Measurements from ENCODE around the gene PRKCA.
A peak's percentile ranks its signal among the peaks of the same experiment; 100 is the strongest.

Gene PRKCA

DNA sequence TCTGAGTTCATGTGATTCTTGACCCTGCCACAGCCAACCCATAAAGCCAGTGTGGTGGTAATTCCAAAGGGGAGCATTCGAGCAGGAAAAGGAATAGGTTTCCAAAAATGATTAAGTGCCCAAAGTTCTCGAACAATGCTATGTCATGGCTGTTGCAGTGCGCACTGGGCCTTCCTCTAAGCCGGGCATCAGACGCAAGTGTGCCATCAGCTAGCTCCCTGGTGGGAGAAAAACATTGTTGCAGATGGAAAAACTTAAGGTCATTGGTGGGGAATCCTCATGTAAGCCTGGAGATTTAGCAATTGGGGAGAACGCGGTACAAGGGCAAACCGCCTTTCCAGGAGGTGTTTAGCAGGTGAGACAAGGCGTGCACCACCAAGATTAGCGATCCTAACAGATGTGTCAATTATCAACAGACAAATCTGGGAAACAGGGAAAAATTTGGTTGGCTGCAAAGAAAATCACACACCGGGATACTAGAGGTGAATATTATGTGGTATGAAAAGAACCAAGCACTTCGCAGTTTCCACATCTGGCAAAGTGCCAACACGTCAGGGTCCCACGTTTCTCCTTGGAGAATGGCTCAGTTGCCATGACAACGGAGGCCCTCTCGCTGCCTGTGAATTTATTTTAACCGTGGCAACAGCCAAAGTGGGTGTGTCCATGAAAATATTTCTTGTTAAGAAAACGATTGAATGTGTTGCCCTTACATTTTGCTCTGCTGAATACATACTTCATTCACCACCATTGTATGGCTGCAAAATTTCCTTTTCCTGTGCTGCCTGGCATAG is 414.0 kb downstream of the PRKCA start:
- TF ChIP-seq GATA3 (IDR thresholded peaks at IDR 0.05; ENCODE audit: low read depth, low read length) (no peak), GATA2 (IDR thresholded peaks at IDR 0.05; ENCODE audit: low read depth, low read length) (no peak)

GRCh38 chr17:66717641-66718058 is 415.2 kb downstream of the PRKCA start:
- no peak for TF ChIP-seq GATA2 (IDR thresholded peaks at IDR 0.05; ENCODE audit: low read depth, low read length)

DNA sequence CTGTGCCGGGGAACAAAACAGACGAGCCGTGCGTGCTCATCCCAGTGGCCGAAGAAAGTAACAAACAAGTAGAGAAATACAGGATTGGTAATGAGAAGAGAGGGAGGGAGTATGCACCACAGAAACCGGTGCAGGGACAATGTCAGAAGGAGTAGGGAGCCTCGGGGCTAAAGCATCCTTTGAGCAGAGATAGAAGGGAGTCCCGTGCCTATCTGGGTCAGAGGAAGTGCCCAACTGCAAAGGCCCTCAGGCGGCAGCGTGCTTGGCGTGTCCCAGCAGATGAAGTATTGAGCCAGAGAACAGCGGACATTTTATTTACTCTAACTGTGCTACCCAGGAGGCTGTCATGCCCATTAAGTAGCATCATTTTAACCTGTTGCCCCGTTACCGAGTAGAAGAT is 417.6 kb downstream of the PRKCA start:
- no peak for TF ChIP-seq GATA2 (IDR thresholded peaks at IDR 0.05; ENCODE audit: low read depth, low read length)
- TF ChIP-seq GATA3 (IDR thresholded peaks at IDR 0.05; ENCODE audit: low read depth, low read length), result no peak

GRCh38 chr17:66720567-66720966 is 418.2 kb downstream of the PRKCA start:
- no peak for TF ChIP-seq GATA3 (IDR thresholded peaks at IDR 0.05; ENCODE audit: low read depth, low read length)
- TF ChIP-seq GATA2 (IDR thresholded peaks at IDR 0.05; ENCODE audit: low read depth, low read length), result no peak

DNA sequence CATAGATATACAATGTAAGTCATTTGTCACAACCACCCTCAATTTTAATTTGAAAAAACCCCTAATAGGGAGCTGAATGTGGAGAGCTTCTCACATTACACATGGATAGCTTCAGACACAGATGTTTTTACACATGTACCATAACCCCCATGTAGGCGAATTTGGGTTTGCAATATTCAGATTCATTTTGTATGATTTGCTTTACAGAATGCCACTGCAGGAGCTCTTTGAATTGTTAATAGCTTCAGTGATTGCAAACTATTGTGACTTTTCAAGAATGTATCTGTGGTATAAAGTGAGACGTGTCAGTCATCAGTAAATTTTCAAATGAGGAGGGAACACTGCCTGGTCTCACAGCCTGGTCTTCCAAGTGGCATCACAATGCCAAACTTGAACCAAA is 419.9 kb downstream of the PRKCA start:
- TF ChIP-seq GATA2 (IDR thresholded peaks at IDR 0.05; ENCODE audit: low read depth, low read length) (no peak), GATA3 (IDR thresholded peaks at IDR 0.05; ENCODE audit: low read depth, low read length) (no peak)

DNA sequence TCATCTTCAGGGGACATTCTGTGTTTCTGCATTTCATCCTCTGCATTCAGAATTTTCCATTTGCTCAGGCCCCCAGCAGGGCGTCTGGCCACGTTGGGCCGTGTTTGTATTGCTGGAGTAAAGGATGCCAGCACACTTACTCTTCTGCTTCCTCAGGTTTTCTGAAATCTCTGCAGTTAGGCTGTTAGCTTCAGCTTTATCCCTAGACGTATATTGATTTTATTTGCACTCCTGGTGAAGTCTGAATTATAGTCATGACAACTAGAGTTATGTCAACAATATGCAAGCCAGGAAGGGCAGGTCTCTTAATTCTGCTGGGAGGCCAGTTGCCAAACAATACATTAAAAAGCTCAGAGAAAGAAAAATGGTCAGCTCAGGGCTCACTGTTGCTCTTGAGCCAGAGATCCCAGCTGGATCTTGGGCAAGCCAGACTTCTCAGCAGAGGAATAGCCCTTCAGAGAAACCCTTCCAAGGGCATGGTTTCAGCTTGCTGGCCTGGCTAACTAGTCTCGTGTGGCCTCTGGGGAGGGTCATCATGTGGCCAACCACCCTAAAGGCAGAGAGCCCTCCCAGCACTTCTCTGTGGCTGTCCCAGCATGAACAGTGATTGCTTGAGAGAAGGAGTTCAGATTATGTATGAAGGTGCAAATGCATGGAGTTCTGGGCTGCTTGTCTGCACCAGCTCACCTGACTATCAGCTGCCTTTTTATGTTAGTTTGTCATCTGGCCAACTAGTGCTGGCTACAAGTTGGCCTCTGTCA is 422.3 kb downstream of the PRKCA start:
- no peak for TF ChIP-seq GATA2 (IDR thresholded peaks at IDR 0.05; ENCODE audit: low read depth, low read length)
- no peak for TF ChIP-seq GATA3 (IDR thresholded peaks at IDR 0.05; ENCODE audit: low read depth, low read length)

- TF ChIP-seq GATA2 (IDR thresholded peaks at IDR 0.05; ENCODE audit: low read depth, low read length), result no peak
Measured at GRCh38 chr17:66725956-66726355, 423.5 kb downstream of the PRKCA start.

- TF ChIP-seq GATA2 (IDR thresholded peaks at IDR 0.05; ENCODE audit: low read depth, low read length), result no peak
- TF ChIP-seq GATA3 (IDR thresholded peaks at IDR 0.05; ENCODE audit: low read depth, low read length), result no peak
Measured at GRCh38 chr17:66726371-66726770, 424.0 kb downstream of the PRKCA start.

DNA sequence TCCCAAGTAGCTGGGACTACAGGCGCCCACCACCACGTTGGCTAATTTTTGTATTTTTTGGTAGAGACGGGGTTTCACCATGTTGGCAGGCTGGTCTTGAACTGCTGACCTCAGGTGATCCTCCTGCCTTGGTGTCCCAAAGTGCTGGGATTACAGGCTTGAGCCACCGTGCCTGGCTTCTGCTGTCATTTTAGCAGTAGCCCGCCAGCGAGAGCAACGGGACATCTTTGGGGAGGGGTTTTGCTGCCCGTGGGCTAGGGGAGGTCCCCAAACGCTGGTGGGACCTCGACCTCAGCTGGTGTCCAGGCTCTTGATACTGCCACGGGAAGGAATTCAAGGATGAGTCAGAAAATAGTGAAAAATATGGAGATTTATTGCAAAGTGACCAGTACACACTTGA is 424.4 kb downstream of the PRKCA start:
- TF ChIP-seq GATA2 (IDR thresholded peaks at IDR 0.05; ENCODE audit: low read depth, low read length), result no peak
- no peak for TF ChIP-seq GATA3 (IDR thresholded peaks at IDR 0.05; ENCODE audit: low read depth, low read length)

DNA sequence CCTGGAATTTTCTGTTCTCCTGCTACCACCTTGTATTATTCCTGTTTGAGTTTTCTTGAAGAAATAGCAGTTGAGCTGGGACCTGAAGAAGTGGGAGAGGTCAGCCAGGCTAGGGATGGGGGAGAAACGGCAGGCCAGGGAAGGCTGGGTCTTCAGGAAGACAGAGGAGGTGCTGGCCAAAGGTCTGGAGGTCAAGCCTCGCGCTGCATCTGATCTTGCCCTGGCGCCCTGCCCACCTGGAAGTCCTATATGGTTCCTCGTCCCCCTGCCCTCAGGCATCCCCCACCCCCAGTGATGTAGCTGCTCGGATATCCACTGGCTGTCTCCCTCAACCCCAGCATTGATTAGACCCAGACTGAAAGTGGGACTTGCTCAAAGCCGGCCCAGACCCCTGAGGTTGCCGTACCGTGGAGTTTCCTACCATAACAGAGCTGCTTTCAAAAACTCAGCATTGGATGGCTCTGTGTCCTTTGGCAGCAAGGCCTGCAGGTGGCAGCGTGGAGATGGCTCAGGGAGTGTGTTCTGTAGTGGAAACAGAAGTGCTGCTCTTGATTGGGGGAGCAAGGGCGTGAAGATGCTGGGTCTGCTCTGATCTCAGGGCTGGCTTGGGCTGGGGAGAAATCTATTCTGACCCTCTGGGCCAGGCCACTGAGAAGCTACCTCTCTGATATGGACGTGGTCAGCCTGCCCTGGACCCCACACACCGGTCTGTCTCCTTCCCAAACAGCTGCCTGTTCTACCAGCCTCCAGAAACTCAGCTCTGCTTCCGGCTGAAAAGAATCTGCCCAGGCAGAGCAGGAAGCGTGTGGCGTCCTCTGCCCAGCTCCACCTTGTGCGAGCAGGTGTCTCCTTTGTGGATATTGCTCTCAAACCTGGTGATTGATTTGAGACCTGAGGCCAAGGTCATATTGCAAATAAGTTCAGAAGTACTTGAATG is 425.5 kb downstream of the PRKCA start:
- no peak for TF ChIP-seq GATA2 (IDR thresholded peaks at IDR 0.05; ENCODE audit: low read depth, low read length)
- TF ChIP-seq GATA3 (IDR thresholded peaks at IDR 0.05; ENCODE audit: low read depth, low read length), result no peak

DNA sequence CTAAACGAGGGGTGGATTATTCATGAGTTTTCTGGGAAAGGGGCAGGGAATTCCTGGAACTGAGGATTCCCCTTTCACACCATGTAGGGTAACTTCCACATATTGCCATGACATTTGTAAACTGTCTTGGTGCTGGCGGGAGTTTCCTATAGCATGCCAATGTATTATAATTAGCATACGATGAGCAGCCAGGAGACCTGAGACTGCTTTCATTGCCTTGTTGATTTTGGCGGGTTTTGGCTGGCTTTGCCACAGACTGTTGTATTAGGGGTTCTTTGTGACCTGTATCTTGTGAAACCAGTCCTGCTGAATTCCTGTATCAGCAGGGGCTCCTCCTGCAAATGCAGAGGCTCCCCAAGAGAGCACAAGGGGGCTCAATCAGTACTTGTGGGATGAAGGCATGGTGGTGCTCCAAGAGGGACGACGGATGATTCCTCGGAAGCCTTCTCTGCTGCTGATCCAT is 428.1 kb downstream of the PRKCA start:
- TF ChIP-seq GATA2 (IDR thresholded peaks at IDR 0.05; ENCODE audit: low read depth, low read length) (peak; percentile 20; the same call in 1 of the 2 replicates), GATA3 (IDR thresholded peaks at IDR 0.05; ENCODE audit: low read depth, low read length) (no peak)

DNA sequence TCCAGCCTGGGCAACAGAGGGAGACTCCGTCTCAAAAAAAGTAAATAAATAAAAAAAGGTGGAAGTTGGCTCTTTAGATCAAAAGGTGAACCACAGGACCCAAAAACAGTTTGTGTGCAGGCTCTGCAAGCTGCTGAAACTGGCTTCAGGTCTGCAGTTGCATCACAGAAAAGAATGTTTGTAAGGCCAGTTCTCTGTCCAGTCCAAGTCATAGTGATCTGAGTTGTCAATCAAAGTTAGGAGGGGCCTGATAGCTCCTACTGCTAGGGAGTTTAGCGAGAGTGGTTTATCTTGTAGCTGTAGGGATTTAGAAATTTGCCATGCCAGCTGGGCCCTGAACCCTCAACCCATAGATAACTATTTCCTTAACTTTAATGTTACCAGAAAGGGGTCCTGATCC is 431.3 kb downstream of the PRKCA start:
- TF ChIP-seq GATA3 (IDR thresholded peaks at IDR 0.05; ENCODE audit: low read depth, low read length) (no peak), GATA2 (IDR thresholded peaks at IDR 0.05; ENCODE audit: low read depth, low read length) (no peak)

GRCh38 chr17:66734186-66734943 is 432.0 kb downstream of the PRKCA start:
- TF ChIP-seq GATA3 (IDR thresholded peaks at IDR 0.05; ENCODE audit: low read depth, low read length) (no peak), GATA2 (IDR thresholded peaks at IDR 0.05; ENCODE audit: low read depth, low read length) (no peak)

All from SH-SY5Y (cell line).